ENCODE measurements around the gene UBE2L3. TPM values are rescaled to one million over a fixed set of nuclear protein-coding genes. Genes with fewer than 3 reads are reported as not detected.
"Not testable (repeated sequence)": the region's sequence is repeated elsewhere in the genome, so short reads cannot be mapped to it uniquely, and the experiment has no call there.

Gene UBE2L3
- polyA plus RNA-seq, 4 donors: 54.0 to 82.1 (median 64.7) TPM

DNA sequence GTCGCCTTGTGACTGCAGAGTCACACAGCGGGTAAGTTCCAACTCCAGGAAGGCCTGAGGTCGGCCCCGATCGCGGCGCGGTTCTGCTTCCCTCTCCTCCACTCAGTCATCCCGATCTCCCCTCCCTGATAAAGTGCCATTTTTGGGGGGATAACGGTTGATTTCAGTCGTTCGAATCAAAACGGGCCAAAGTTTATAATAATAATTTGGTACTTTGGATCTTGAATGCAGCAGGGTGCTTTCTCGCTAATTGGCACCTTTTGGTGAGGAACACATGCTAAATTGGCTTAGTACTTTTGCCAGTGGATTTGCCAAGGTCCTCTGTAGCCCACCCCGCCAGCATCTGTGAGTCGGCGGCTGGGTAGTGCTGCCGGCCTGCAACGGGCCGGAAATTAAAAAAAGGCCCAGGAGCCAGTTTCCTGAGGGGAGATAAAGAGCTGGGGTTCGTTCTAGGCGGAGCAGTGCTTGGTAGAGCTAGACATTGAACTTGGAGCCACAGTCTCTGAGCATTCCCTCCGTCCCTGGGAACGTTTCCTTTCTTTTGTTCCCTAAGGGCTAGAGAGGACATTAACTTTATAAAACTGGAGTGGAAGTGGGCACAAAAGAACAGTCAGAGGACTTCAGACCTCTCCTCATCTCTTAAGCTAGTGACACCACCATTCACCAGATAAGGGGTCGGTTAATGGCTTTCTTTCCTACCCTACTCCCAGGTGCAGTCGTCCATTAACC lies 997 bp downstream of the UBE2L3 start:
- peak overlapping the region; percentile 68 to 96 (median 90) for H3K4me3 ChIP-seq (ENCODE audit: low read depth in 1 of 3, low read length in 3 of 3)
- no peaks in the 10 kb centered on the region for H3K9me3 ChIP-seq (ENCODE audit: control insufficient read depth in 2 of 2, insufficient read depth in 1 of 2, low read depth in 1 of 2, low read length in 1 of 2)
- H3K27me3 ChIP-seq (ENCODE audit: control insufficient read depth in 3 of 3, insufficient read depth in 3 of 3, low read length in 3 of 3): no peaks in the 10 kb centered on the region
- WGBS, 3 donors: 0 to 1% (median 1%) methylated on average over 26 of the region's 26 CpGs
- H3K4me1 ChIP-seq (ENCODE audit: control insufficient read depth in 3 of 3, insufficient read depth in 2 of 3, low read depth in 1 of 3, low read length in 2 of 3): peaks cover 4 to 26% (median 18%) of the 10 kb centered on the region in 3 donors
- FAIRE-seq (no peak), DNase-seq (peak; percentile 66 to 75)
- peaks cover 0 to 12% (median 0%) of the 10 kb centered on the region in 3 donors for H3K36me3 ChIP-seq (ENCODE audit: control insufficient read depth in 3 of 3, insufficient read depth in 2 of 3, low read depth in 1 of 3, low read length in 3 of 3)
- H3K27ac ChIP-seq (ENCODE audit: low read depth in 1 of 3, low read length in 2 of 3): peak overlapping the region; percentile 93 to 96 (median 95)

DNA sequence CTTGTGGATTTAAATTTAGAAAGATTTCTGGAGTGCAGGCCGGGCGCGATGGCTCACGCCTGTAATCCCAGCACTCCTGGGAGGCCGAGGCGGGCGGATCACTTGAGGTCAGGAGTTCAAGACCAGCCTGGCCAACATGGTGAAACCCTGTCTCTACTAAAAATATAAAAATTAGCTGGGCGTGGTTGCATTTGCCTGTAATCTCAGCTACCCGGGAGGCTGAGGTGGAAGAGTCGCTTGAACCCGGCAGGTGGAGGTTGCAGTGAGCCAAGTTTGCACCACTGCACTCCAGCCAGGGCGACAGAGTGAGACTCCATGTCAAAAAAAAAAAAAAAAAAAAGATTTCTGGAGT lies 1.5 kb downstream of the UBE2L3 start:
- H3K9me3 ChIP-seq (ENCODE audit: control insufficient read depth in 2 of 2, insufficient read depth in 1 of 2, low read depth in 1 of 2, low read length in 1 of 2); H3K27me3 ChIP-seq (ENCODE audit: control insufficient read depth in 3 of 3, insufficient read depth in 3 of 3, low read length in 3 of 3); FAIRE-seq: not testable (repeated sequence)
- WGBS, 3 donors: 11 to 37% (median 16%) methylated on average over 12 of the region's 12 CpGs
- peak overlapping the region; percentile 93 to 96 (median 95) for H3K27ac ChIP-seq (ENCODE audit: low read depth in 1 of 3, low read length in 2 of 3)
- peaks cover 0 to 15% (median 0%) of the 10 kb centered on the region in 3 donors for H3K36me3 ChIP-seq (ENCODE audit: control insufficient read depth in 3 of 3, insufficient read depth in 2 of 3, low read depth in 1 of 3, low read length in 3 of 3)
- peaks cover 7 to 32% (median 18%) of the 10 kb centered on the region in 3 donors for H3K4me1 ChIP-seq (ENCODE audit: control insufficient read depth in 3 of 3, insufficient read depth in 2 of 3, low read depth in 1 of 3, low read length in 2 of 3)
- H3K4me3 ChIP-seq (ENCODE audit: low read depth in 1 of 3, low read length in 3 of 3): peak overlapping the region in 2 of 3 donors; percentile 68 to 90
- DNase-seq: peak in 1 of 2 donors; percentile 12

DNA sequence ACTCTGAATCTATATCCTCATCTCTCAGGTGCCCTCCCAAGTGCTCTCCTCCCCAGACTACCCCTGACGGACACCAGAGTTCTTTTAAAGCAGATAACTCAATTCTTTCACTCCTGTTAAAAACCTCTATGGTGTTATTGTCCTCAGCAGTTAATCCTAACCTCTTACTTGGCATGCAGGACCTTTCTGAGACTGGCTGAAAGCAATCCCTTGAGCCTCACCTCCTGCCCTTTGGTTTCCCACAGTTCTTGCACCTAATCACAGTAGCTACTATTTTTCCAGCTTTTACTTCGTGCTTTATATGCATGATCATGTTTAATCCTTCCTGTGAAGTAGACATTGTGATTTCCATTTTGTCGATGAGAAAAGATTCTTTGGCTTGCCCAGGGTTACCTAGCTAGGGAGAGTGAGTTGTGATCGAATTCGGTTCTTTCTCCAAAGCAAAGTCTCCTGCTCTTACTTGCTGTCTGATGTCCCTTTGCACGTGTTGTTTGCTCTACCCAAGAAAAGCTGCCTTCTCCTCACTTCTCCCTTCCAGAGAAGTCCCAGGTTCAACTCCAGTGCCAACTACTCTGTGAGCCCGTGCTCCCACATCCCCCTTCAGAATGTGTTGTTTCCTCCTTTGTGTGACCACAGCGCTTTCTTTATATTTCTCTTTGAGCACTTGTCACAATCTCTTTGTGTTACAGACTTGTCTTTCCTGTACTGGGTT lies 2.1 kb downstream of the UBE2L3 start:
- H3K36me3 ChIP-seq (ENCODE audit: control insufficient read depth in 3 of 3, insufficient read depth in 2 of 3, low read depth in 1 of 3, low read length in 3 of 3): peaks cover 0 to 18% (median 0%) of the 10 kb centered on the region in 3 donors
- H3K9me3 ChIP-seq (ENCODE audit: control insufficient read depth in 2 of 2, insufficient read depth in 1 of 2, low read depth in 1 of 2, low read length in 1 of 2): no peaks in the 10 kb centered on the region
- no peaks in the 10 kb centered on the region for H3K27me3 ChIP-seq (ENCODE audit: control insufficient read depth in 3 of 3, insufficient read depth in 3 of 3, low read length in 3 of 3)
- peak overlapping the region in 2 of 3 donors; percentile 68 to 90 for H3K4me3 ChIP-seq (ENCODE audit: low read depth in 1 of 3, low read length in 3 of 3)
- H3K27ac ChIP-seq (ENCODE audit: low read depth in 1 of 3, low read length in 2 of 3): peak overlapping the region in 1 of 3 donors; percentile 93
- FAIRE-seq (no peak), DNase-seq (peak in 1 of 2 donors; percentile 11)
- WGBS, 3 donors: 33 to 50% (median 39%) methylated on average over 8 of the region's 8 CpGs
- peaks cover 8 to 37% (median 18%) of the 10 kb centered on the region in 3 donors for H3K4me1 ChIP-seq (ENCODE audit: control insufficient read depth in 3 of 3, insufficient read depth in 2 of 3, low read depth in 1 of 3, low read length in 2 of 3)

DNA sequence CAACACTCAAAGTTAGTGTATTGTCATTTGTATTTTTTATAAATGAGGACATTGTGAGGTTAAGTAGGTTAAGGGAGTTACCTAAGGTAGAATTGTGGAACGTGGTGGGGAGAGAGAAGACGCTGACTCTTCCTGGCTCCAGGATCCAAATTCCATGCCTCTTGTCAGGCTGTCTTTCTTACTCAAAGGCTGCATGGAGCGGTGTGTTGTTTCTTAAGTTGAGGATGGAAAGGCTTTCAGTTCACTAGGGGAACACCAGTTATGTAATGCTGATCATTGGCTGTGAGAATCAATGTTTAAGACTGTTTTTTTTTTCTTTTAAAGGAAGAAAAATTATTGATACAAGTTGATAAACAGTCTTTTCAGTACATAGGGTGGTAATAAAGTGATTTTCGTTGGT lies 2.9 kb downstream of the UBE2L3 start:
- FAIRE-seq: no peak
- Histone ChIP-seq H3K36me3 (ENCODE audit: control insufficient read depth in 3 of 3, insufficient read depth in 2 of 3, low read depth in 1 of 3, low read length in 3 of 3) (peaks cover 0 to 18% (median 0%) of the 10 kb centered on the region in 3 donors), H3K9me3 (ENCODE audit: control insufficient read depth in 2 of 2, insufficient read depth in 1 of 2, low read depth in 1 of 2, low read length in 1 of 2) (no peaks in the 10 kb centered on the region), H3K27ac (ENCODE audit: low read depth in 1 of 3, low read length in 2 of 3) (no peak overlapping the region), H3K27me3 (ENCODE audit: control insufficient read depth in 3 of 3, insufficient read depth in 3 of 3, low read length in 3 of 3) (no peaks in the 10 kb centered on the region), H3K4me1 (ENCODE audit: control insufficient read depth in 3 of 3, insufficient read depth in 2 of 3, low read depth in 1 of 3, low read length in 2 of 3) (peaks cover 8 to 38% (median 18%) of the 10 kb centered on the region in 3 donors), H3K4me3 (ENCODE audit: low read depth in 1 of 3, low read length in 3 of 3) (no peak overlapping the region)
- 42 to 57% (median 51%) methylated on average over 4 of the region's 4 CpGs for WGBS, 3 donors
- DNase-seq: no peak

DNA sequence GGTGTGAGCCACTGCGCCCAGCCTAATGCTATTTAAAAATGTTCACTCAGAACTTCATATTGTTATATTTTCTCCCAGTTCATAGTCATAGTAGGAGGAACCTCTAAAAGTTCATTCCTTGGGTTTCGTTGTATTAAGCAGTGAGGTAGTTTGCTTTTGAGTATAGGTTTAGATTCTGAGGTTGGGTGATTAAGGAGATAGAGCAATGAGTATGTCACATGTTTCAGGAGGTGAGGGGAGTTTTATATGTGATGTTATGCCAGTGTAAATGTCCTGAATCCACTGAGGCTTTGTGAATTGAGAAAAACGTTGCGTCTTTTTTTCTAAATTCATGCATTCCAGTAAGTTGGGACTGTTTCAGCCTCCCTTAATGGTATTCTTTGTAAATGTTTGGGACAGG lies 4.2 kb downstream of the UBE2L3 start:
- 79 to 88% (median 84%) methylated on average over 4 of the region's 4 CpGs for WGBS, 3 donors
- H3K36me3 ChIP-seq (ENCODE audit: control insufficient read depth in 3 of 3, insufficient read depth in 2 of 3, low read depth in 1 of 3, low read length in 3 of 3): peaks cover 0 to 21% (median 0%) of the 10 kb centered on the region in 3 donors
- DNase-seq (no peak), FAIRE-seq (no peak)
- no peak overlapping the region for H3K27ac ChIP-seq (ENCODE audit: low read depth in 1 of 3, low read length in 2 of 3)
- peaks cover 8 to 38% (median 18%) of the 10 kb centered on the region in 3 donors for H3K4me1 ChIP-seq (ENCODE audit: control insufficient read depth in 3 of 3, insufficient read depth in 2 of 3, low read depth in 1 of 3, low read length in 2 of 3)
- no peak overlapping the region for H3K4me3 ChIP-seq (ENCODE audit: low read depth in 1 of 3, low read length in 3 of 3)
- H3K9me3 ChIP-seq (ENCODE audit: control insufficient read depth in 2 of 2, insufficient read depth in 1 of 2, low read depth in 1 of 2, low read length in 1 of 2): no peaks in the 10 kb centered on the region
- H3K27me3 ChIP-seq (ENCODE audit: control insufficient read depth in 3 of 3, insufficient read depth in 3 of 3, low read length in 3 of 3): no peaks in the 10 kb centered on the region

DNA sequence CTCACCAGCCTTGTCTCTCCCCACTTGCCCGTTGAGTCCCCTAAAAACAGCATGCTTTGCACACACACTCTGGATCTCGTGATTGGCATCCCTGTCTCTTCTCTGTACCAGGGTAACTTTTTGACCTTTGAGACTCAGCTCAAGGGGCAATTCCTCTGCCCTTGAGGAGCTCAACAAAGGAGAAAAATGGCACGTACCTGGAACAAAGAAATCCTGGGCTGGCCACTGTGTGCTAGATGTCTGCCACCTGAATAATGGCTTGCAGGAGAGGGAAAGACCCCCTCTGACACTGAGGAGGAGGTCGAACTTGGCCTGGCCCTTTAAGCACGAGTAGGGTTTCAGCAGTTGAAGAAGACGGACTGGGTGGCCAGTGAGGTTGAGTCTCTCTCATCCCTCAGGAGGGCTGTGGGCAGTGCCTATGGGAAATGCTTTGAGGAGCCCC lies 5.8 kb downstream of the UBE2L3 start:
- peaks cover 11 to 35% (median 23%) of the 10 kb centered on the region in 3 donors for H3K4me1 ChIP-seq (ENCODE audit: control insufficient read depth in 3 of 3, insufficient read depth in 2 of 3, low read depth in 1 of 3, low read length in 2 of 3)

DNA sequence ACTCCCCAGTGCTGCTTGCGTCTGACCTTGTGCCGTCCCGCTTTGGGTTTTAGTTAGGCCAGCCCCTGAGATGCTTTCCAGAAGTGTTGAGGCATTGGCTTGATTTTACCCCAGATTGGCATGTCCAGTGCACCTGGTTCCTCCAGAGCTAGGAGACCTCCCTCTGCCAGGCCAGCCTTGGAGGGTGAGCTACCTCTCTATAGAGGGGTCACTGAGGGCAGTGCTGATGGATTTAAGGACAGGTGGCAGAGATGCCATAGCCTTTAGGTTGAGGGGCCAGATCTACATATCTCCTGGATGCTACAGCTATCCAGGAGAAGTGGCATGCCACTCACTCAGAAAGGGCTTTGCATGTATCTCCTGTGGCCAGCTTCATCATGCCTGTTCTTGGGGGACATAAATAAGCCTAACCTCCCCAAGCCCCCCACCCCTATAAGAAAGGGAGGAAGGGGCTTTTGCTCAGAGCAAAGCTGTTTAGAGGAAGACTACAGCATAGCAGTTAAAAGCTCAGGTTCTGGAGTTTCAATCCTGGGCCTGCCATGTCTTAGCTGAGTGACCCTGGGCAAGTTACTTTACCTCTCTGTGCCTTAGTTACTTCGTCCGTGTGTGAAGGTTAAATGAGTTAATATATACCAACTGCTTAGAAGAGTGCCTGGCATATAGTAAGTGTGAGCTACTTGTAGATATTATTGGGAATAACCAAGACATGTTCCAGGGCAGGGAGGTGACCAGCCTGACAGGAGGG lies 6.4 kb downstream of the UBE2L3 start:
- Histone ChIP-seq H3K27me3 (ENCODE audit: control insufficient read depth in 3 of 3, insufficient read depth in 3 of 3, low read length in 3 of 3) (no peaks in the 10 kb centered on the region), H3K4me3 (ENCODE audit: low read depth in 1 of 3, low read length in 3 of 3) (no peak overlapping the region), H3K27ac (ENCODE audit: low read depth in 1 of 3, low read length in 2 of 3) (no peak overlapping the region), H3K36me3 (ENCODE audit: control insufficient read depth in 3 of 3, insufficient read depth in 2 of 3, low read depth in 1 of 3, low read length in 3 of 3) (peaks cover 0 to 28% (median 0%) of the 10 kb centered on the region in 3 donors), H3K9me3 (ENCODE audit: control insufficient read depth in 2 of 2, insufficient read depth in 1 of 2, low read depth in 1 of 2, low read length in 1 of 2) (no peaks in the 10 kb centered on the region), H3K4me1 (ENCODE audit: control insufficient read depth in 3 of 3, insufficient read depth in 2 of 3, low read depth in 1 of 3, low read length in 2 of 3) (peaks cover 11 to 35% (median 19%) of the 10 kb centered on the region in 3 donors)
- FAIRE-seq (no peak), DNase-seq (no peak)
- 65 to 76% (median 76%) methylated on average over 5 of the region's 5 CpGs for WGBS, 3 donors

More for the DNA sequence above, 5.8 kb downstream of the UBE2L3 start:
- DNase-seq (peak; percentile 37), FAIRE-seq (no peak)
- Histone ChIP-seq H3K27me3 (ENCODE audit: control insufficient read depth in 3 of 3, insufficient read depth in 3 of 3, low read length in 3 of 3) (no peaks in the 10 kb centered on the region), H3K27ac (ENCODE audit: low read depth in 1 of 3, low read length in 2 of 3) (peak overlapping the region in 1 of 3 donors; percentile 52), H3K4me3 (ENCODE audit: low read depth in 1 of 3, low read length in 3 of 3) (no peak overlapping the region), H3K9me3 (ENCODE audit: control insufficient read depth in 2 of 2, insufficient read depth in 1 of 2, low read depth in 1 of 2, low read length in 1 of 2) (no peaks in the 10 kb centered on the region), H3K36me3 (ENCODE audit: control insufficient read depth in 3 of 3, insufficient read depth in 2 of 3, low read depth in 1 of 3, low read length in 3 of 3) (peaks cover 0 to 28% (median 0%) of the 10 kb centered on the region in 3 donors)
- WGBS, 3 donors: 50 to 63% (median 50%) methylated on average over 6 of the region's 6 CpGs

DNA sequence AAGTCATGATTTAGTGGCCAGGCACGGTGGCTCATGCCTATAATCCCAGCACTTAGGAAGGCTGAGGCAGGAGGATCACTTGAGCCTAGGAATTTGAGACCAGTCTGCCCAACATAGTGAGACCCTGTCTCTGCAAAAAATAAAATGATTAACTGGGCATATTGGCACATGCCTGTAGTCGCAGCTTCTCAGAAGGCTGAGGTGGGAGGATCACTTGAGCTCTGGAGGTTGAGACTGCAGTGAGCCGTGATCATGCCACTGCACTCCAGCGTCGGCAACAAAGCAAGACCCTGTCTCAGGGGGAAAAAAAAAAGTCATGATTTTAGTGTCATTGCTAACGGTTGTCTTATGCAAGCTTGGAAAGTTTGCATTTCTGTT lies 11.9 kb downstream of the UBE2L3 start:
- 74 to 88% (median 78%) methylated on average over 6 of the region's 6 CpGs for WGBS, 3 donors
- H3K36me3 ChIP-seq (ENCODE audit: control insufficient read depth in 3 of 3, insufficient read depth in 2 of 3, low read depth in 1 of 3, low read length in 3 of 3): peaks cover 0 to 32% (median 0%) of the 10 kb centered on the region in 3 donors
- peaks cover 5 to 10% (median 9%) of the 10 kb centered on the region in 3 donors for H3K4me1 ChIP-seq (ENCODE audit: control insufficient read depth in 3 of 3, insufficient read depth in 2 of 3, low read depth in 1 of 3, low read length in 2 of 3)
- no peak for FAIRE-seq
- no peaks in the 10 kb centered on the region for H3K27me3 ChIP-seq (ENCODE audit: control insufficient read depth in 3 of 3, insufficient read depth in 3 of 3, low read length in 3 of 3)
- DNase-seq: no peak
- no peaks in the 10 kb centered on the region for H3K9me3 ChIP-seq (ENCODE audit: control insufficient read depth in 2 of 2, insufficient read depth in 1 of 2, low read depth in 1 of 2, low read length in 1 of 2)
- no peak overlapping the region for H3K27ac ChIP-seq (ENCODE audit: low read depth in 1 of 3, low read length in 2 of 3)
- no peak overlapping the region for H3K4me3 ChIP-seq (ENCODE audit: low read depth in 1 of 3, low read length in 3 of 3)

Data from small intestine (tissue), 7 donors.